A549 (cell line): ENCODE data around the gene EPB41L2.

Experiments used
- CTCF ChIP-seq: fragments of >200 bp; sonication (Bioruptor Twin); formaldehyde crosslinking; IDR thresholded peaks from 3 replicates; pipeline ENCODE4 v1.5.1; 2016
- ELK1 ChIP-seq: fragments of 150-350 bp; IDR thresholded peaks from 2 replicates; pipeline ENCODE4 v1.6.1; 2014; ENCODE audit warnings: low read depth, mild to moderate bottlenecking, low read length
- EP300 ChIP-seq, 2 experiments: fragments of >200 bp; sonication (Bioruptor Twin); formaldehyde crosslinking; IDR thresholded peaks; 2 replicates in 1 of 2; 3 replicates in 1 of 2; pipeline ENCODE4 v1.6.1; 2016 to 2017
- FOSL2 ChIP-seq, 2 experiments: fragments of 450-650 bp in 1 of 2; fragments of >200 bp in 1 of 2; sonication (Bioruptor Twin) in 1 of 2; formaldehyde crosslinking; IDR thresholded peaks; 2 replicates each; pipeline versions ENCODE4 v1.5.0 to v1.6.1; 2016 to 2020; ENCODE audit warnings: mild to moderate bottlenecking in 1 of 2, moderate library complexity in 1 of 2
- HMGXB4 ChIP-seq: fragments of 250-450 bp; sonication (Bioruptor Pico); IDR thresholded peaks from 2 replicates; pipeline ENCODE4 v1.5.0; 2021; ENCODE audit warnings: mild to moderate bottlenecking, moderate library complexity, borderline replicate concordance
- JUN ChIP-seq, 2 experiments: fragments of >200 bp; sonication (Bioruptor Twin); formaldehyde crosslinking; IDR thresholded peaks; 2 replicates in 1 of 2; 3 replicates in 1 of 2; pipeline ENCODE4 v1.6.1; 2016 to 2017
- JUNB ChIP-seq: fragments of >200 bp; sonication (Bioruptor Twin); formaldehyde crosslinking; IDR thresholded peaks from 2 replicates; pipeline ENCODE4 v1.6.1; 2016
- MYC ChIP-seq: IDR thresholded peaks from 2 replicates; pipeline ENCODE4 v1.6.1; 2012; ENCODE audit warnings: mild to moderate bottlenecking, inconsistent platforms, low read length, improper control_type of control experiment, borderline replicate concordance
- RNF2 ChIP-seq: fragments of 200-600 bp; sonication (generic); IDR thresholded peaks from 2 replicates; pipeline ENCODE4 v1.6.1; 2016; ENCODE audit warnings: low read depth, mild to moderate bottlenecking, antibody characterized with exemption, moderate library complexity, borderline replicate concordance

- TF ChIP-seq CTCF (peak; percentile 76), JUN (IDR thresholded peaks at IDR 0.05) (no peak), EP300 (IDR thresholded peaks at IDR 0.05) (no peak), MYC (no peak), FOSL2 (IDR thresholded peaks at IDR 0.05) (no peak), FOSL2 (CRISPR knock-in tag; IDR thresholded peaks at IDR 0.05) (no peak), RNF2 (no peak), ELK1 (no peak), JUNB (no peak), HMGXB4 (CRISPR knock-in tag) (no peak)
These were observed 190.6 kb downstream of the EPB41L2 start for GRCh38 chr6:130872250-130873095.
